Right renal cortex interstitium (tissue), 3 donors: ENCODE measurements around the gene AMH. TPM values are rescaled to one million over a fixed set of nuclear protein-coding genes. Genes with fewer than 3 reads are reported as not detected.

Experiments
- polyA plus RNA-seq, 3 donors: library from polyadenylated mRNA; unstranded; fragments of 120-200 nt; gene quantifications; one replicate each; pipeline ENCODE4 v1.2.1, GENCODE V29; 2013; ENCODE audit not compliant: insufficient read length in 3 of 3

Gene AMH
- polyA plus RNA-seq, 3 donors, result 1.1 to 1.2 (median 1.1) TPM

Other genes starting within 250 kb of the AMH start
- gene BTBD2, start 233.6 kb upstream of the AMH start, polyA plus RNA-seq, result 10 to 100 TPM; 74.2 to 95.2 (median 77.0) TPM
- gene MKNK2, start 198.1 kb upstream of the AMH start, polyA plus RNA-seq, result 10 to 100 TPM; 48.3 to 59.6 (median 49.1) TPM
- 10 to 100 TPM; 19.5 to 21.8 (median 19.9) TPM for gene MOB3A, start 153.0 kb upstream of the AMH start, polyA plus RNA-seq
- gene IZUMO4, start 152.4 kb upstream of the AMH start, polyA plus RNA-seq, result 1 to 10 TPM; 3.6 to 6.1 (median 5.7) TPM
- 100 to 1,000 TPM in 1 of 3 donors, 10 to 100 TPM in 2; 92.8 to 106 (median 98.8) TPM for gene AP3D1, start 97.8 kb upstream of the AMH start, polyA plus RNA-seq
- 10 to 100 TPM; 20.5 to 23.9 (median 20.9) TPM for gene DOT1L, start 85.4 kb upstream of the AMH start, polyA plus RNA-seq
- gene PLEKHJ1, start 13.0 kb upstream of the AMH start, polyA plus RNA-seq, result 10 to 100 TPM; 54.3 to 65.0 (median 58.7) TPM
- gene SF3A2, start 12.5 kb upstream of the AMH start, polyA plus RNA-seq, result 10 to 100 TPM; 48.8 to 58.2 (median 54.6) TPM
- under 1 TPM; 0.35 to 0.47 (median 0.45) TPM for gene JSRP1, start 7.1 kb downstream of the AMH start, polyA plus RNA-seq
- under 1 TPM; 0.04 to 0.08 (median 0.04) TPM for gene PEAK3, start 32.9 kb downstream of the AMH start, polyA plus RNA-seq
- gene LINGO3, start 58.8 kb downstream of the AMH start, polyA plus RNA-seq, result under 1 TPM in 1 of 3 donors, not detected in 2; 0.06 TPM
- gene LSM7, start 79.3 kb downstream of the AMH start, polyA plus RNA-seq, result 10 to 100 TPM; 74.8 to 92.3 (median 86.9) TPM
- gene SPPL2B, start 79.4 kb downstream of the AMH start, polyA plus RNA-seq, result 10 to 100 TPM; 44.3 to 52.4 (median 44.8) TPM
- gene TMPRSS9, start 110.9 kb downstream of the AMH start, polyA plus RNA-seq, result under 1 TPM; 0.21 to 0.27 (median 0.25) TPM
- gene TIMM13, start 178.3 kb downstream of the AMH start, polyA plus RNA-seq, result 10 to 100 TPM; 55.2 to 73.1 (median 56.7) TPM
- gene LMNB2, start 207.6 kb downstream of the AMH start, polyA plus RNA-seq, result 10 to 100 TPM; 53.7 to 59.7 (median 58.7) TPM
- 10 to 100 TPM; 10.4 to 13.0 (median 12.2) TPM for gene GADD45B, start 226.8 kb downstream of the AMH start, polyA plus RNA-seq